OCI-M1 (cell line): ENCODE measurements around the gene MACF1.
A peak's percentile ranks its signal among the peaks of the same experiment; 100 is the strongest.
"Not testable (repeated sequence)": the region's sequence is repeated elsewhere in the genome, so short reads cannot be mapped to it uniquely, and the experiment has no call there.

Experiments
- DNase-seq: peaks from one replicate; lab custom pipeline; 2025; lab: John Stamatoyannopoulos, UW

The MACF1 gene

DNA sequence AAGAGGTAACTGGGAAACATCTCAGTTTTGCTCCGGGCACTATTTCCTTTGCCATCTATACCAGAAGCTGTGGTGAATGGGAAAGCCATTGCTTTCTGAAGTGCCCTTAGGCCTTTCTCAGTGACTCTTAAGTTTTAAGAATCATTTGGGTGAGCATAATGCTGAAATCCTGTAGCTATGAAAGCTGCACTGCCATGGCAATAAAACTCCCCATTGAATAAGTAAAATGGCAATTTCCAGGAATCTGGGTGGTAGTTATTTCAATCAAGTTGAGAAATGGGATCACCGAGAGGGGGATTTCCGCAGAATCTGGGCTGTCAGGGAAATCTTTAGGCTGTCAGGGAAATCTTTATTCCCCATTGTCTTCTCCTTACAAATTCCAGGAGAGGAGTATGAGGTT lies 26.8 kb upstream of the MACF1 start:
- no peak for DNase-seq

DNA sequence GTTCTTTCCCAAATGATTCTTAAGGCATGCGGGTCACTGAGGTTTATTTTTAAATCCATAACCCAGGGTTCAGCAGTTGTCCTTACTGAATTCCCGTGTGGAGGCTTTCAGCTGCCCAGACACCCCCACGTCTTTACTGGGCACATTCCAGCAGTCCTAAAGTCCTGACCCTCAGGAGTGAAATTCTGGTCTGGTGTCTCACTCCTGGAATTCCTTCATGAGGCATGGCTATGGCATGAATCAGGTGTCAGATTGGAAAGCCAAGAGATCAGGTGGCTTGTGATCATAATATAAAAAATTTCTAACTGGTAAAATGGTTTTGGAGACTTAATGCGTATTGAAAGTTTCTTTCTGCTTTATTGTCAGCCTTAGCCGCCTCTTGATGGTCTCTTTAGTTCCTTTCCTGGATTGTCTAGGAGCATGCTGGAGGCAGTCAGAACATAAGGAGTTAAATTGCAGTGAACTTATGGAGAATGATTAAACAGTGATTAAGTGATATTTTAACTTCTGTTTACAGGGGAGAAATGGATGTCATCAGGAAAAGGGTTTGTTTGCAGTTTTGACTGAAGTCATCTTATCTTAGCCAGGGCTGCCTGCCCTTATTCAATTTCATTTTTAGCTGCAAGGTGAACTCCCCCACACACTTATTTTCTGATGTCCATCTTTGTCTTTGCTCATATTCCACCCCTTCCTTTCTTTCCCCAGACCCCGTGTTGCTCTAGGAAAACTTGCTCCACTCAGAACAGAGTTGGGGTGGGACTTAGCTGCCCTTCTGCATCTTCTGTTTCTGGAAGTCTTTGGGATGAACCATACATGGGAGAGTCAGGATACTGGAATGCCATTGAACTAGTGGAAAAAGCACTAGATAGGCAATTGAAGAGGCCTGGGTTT lies 25.7 kb upstream of the MACF1 start:
- DNase-seq, result peak; percentile 53

DNA sequence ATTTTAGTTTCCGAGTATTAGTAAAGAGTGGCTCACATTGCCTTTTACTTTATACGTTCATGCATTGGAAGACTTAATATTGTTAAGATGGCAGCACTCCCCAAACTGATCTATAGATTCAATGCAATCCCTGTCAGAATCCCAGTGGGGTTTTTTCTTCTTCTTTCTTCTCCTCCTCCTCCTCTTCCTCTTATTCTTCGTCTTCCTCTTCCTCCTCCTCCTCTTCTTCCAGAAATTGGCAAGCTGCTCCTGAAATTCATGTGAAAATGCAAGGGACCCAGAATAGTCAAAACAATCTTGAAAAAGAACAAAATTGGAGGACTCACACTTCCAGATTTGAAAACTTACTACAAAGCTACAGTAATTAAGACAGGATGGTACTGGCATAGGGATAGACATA lies 23.2 kb upstream of the MACF1 start:
- no peak for DNase-seq

DNA sequence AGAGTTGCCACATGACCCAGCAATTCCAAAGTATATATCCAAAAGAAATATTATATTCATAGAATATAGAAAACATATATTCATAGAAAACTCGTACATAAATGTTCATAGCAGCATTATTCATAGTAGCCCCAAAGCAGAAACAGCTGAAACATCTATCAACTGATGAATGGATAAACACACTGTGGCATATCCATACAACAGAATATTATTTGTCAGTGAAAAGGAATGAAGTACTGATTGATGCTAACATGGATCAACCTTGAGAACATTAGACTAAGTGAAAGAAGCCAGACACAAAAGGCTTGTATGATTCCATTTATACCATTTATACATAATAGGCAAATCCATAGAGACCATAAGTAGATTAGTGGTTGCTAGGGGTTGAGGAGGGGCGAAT lies 21.7 kb upstream of the MACF1 start:
- DNase-seq, result no peak

DNA sequence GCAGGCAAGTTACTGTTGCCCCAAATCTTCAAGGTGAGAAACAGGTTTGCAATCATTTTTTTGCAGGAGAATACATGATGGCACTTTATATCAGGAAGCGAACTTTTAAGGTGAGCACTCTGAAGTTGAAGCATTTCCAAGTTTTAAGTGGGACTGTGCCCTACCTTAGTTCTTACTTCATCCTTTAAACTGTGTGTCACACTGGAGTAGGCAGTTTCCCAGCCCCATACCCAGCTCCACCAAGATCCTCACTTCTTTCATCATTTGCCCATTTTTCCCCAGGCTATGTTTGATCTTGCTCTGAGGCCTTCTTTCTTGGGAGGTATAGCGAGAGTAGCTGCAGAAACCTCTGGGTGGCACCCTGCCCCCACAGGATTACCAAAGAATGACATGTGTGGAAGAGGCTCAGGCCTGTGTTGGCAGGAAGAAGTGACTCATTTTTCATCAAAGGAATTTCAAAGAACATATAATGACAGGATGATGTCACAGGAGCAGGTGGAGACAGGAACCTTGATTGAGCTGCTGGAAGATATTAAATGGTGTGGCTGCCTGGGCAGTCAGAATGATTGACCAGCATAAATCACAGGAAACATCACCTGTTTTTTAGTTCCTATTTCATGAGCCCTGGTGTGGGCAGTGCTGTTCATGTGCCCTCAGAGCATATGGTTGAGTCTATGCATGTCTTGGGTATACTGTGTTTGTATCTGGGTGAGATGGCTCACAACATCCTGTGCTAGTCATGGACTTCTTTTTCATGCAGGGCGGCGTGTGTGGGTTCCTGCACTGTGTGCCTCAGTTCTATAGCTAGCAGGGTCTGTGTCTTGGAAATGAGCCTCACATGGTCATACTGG lies 20.8 kb upstream of the MACF1 start:
- peak; percentile 86 for DNase-seq

DNA sequence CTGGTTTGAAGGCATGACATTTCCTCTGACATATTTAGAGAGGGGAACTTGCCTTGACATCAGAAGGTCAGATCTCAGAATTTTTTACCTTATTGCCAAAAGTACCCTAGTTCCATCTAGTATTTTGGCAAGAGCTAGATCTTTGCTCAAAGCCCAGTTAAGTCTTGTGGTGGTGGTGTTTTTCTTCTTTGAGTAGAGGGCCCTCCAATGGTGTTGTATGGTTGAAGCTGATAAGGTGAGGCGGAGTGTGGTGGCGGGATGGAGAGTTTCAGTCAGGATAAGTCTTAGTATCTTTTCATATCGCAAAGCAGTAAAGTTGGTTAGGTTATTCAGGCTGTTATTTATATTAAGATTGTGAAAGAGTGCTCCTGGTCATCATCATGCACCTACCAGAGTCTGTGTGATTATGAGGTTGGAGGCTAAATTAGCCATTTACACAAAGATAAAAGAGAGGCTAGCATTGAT lies 20.1 kb upstream of the MACF1 start:
- DNase-seq, result peak; percentile 83

DNA sequence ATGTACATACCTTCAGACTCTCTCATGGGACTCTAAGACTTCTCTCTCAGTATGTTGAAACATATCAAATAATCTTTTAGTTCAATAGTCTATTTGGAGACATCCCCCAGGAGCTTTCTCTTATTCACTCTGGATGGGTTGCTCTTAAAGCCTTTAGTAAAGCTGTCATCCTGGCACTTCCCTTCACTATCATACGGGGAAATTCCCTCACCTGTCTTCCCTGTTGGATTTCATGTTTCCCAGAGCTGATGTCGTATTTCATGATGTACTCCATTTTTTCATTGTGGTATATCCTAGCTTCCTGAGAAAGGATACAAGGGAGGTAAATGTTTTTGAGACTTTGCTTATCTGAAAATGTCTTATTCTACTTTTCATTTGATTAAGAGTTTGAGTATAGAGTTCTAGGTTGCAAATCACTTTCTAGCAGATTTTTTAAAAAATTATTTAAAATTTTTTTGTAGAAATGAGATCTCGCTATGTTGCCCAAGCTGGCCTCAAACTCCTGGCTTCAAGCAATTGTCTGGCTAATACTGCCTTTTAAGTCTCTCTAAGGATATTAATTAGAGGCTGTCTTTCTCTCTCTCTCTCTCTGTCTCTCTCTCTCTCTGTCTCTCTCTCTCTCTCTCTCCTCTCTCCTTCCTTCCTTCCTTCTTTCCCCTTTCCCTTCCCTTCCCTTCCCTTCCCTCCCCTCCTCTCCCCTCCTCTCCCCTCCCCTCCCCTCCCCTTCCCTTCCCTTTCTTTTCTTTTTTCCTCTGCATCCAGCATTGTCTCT lies 17.0 kb upstream of the MACF1 start:
- DNase-seq, result no peak

DNA sequence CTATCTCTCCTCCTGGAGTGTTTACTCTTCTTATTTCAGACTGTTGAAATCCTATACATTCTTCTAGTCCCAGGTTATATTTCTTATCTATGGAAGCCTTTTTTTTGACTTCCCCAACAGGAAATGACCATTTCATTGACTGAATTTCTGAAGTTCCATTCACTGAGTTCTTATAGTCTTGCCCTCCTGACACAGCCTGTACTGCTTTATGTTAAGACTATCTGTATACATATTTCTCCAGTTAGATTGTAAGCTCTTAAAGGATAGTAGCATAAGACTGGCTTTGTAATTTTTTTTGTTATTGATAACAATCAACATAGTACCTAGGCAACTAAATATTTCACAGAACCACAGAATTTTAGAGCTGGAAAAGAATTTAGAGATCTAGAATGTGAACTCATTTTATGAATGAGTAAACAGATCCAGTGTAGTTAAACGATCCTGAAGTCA lies 14.9 kb upstream of the MACF1 start:
- DNase-seq, result peak; percentile 57

DNA sequence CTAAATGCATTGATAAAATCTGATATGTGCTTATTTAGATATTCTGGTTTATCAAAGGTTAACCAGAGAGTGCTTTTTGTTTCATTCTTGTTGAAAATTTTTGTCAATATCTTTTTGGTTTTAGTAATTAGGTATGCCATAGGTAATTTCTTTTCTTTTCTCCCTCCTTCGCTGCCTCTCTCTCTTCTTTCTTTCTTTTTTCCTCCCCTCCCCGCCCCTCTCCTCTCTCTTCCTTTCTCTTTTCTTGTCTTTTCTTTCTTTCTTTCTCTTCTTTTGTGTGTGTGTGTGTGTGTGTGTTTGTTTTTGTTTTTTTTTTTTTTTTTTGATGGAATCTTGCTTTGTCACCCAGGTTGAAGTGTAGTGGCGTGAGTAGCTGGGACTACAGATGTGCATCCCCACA lies 14.4 kb upstream of the MACF1 start:
- DNase-seq, result no peak

DNA sequence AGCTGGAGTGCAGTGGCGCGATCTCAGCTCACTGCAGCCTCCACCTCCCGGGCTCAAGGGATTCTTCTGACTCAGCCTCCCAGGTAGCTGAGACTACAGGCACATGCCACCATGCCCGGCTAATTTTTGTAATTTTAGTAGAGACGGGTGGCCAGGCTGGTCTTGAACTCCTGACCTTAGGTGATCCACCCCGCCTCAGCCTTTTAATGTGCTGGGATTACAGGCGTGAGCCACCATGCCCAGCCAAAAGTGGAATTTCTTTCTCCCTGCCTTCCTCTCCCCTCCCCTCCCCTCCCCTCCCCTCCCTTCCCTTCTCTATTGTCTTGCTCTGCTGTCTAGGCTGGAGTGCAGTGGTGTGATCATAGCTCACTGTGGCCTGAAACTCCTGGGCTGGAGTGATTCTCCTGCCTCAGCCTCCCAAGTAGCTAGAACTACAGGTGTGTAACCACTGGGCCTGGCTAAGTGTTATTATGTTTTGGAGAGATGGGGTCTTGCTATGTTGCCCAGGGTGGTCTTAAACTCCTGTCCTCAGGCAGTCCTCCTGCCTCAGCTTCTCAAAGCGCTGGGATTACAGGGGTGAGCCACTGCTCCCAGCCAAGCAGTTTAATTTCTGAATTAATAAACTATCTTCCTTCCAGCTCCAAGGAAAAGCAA lies 10.0 kb upstream of the MACF1 start:
- no peak for DNase-seq

DNA sequence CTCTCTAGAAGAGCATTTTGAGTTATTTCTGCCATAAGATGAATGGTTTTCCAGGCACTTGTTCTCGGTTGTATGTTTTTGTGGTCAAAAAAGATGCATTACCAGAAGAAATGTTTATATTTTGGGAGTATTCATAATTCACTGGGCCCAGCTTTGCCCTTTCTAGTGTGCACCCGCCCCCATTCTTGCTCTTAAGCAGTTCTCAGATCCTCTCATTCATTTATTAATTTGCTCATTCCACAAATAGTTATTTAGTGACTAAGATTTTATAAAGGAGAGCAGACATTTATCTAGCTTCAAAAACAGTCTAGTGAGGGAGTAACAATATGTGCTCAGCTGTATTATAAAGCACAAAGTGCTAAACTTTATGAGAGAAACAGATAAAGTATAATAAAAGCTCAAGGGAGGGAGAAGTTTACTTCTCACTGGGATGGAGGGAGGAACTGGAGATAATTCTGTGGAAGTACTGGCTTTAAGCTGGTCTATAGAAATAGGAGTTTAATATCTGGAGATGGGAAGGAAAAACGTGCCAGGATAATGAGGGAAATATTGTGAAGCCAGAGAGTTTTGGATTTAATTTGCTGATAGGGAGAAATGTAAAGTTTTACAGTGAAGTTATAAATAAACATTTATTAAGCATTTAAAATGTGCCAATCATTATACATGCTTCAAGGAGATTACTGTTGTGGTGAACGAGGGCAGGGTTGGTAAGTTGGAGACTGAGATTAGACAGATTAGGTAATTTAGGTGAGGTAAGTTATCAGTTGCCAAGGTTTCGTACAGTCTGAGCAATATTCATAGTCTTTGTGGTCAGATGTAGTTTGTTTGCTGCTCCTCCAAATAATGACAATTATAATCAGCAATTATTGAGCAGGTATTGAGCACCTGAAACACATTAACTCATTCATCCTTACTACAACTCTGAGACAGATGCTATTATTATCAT lies 9.1 kb upstream of the MACF1 start:
- DNase-seq, result peak; percentile 56

DNA sequence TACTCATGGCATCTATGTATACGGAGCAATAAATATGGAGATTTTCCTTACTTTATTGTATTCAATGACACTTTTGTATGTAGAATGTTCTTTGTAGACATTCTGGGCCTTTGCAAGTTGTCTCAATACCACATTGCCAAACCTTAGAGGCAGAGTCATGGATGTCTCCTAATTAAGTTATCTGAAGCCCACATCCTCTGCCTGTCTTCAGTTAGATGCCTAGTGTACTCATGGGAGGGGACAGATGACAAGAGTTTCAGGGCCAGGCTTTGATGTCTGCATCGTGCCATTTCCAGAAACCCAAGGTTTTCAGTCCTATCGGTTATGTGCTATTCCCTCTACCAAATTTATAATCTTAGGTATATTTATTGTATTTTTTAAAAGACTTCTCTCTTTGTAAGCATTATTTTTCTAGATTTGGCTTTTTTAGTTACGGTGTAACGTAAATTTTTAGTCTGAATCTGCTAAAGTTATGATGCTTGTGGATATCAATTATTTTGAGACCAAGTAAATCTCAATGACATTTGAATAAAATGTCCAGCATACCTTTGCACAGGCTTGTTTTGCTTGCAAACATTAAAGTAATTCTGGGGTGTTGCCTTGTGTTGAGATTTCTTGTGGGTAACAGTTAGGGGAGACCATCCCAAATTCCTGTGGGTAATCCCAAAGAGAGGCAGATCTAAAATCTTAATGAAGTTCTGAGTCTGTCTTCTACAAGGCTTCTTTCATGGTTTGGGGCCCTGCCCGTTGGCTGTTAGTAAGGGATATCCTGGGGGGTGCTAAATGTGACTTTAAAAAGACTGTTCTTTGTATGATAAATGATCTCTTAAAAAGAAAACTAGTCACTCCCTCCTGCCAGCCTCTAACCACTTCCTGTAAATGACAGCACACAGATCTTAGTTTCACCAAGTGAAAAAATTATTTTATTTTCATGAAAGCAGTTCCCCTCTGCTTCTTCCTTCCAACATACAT lies 8.0 kb upstream of the MACF1 start:
- peak; percentile 93 for DNase-seq

DNA sequence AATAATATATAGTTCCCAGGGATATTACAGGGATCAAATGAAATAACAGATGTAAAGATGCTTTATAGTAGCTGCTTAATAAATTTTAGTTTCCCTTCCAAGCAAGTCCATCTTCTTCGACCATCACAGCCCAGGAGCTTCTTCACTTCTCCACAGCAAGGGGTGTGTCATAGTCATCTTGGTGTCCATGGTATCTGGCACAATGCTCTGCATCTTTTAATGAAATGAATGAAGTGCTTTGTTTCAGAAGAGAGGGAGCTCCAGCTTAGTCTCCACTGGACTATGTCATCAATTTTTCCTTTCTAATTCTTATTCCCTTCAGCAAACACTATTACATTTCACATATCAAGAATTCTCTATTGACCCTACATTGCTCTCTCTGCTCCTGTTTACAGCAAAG lies 4.9 kb upstream of the MACF1 start:
- no peak for DNase-seq

DNA sequence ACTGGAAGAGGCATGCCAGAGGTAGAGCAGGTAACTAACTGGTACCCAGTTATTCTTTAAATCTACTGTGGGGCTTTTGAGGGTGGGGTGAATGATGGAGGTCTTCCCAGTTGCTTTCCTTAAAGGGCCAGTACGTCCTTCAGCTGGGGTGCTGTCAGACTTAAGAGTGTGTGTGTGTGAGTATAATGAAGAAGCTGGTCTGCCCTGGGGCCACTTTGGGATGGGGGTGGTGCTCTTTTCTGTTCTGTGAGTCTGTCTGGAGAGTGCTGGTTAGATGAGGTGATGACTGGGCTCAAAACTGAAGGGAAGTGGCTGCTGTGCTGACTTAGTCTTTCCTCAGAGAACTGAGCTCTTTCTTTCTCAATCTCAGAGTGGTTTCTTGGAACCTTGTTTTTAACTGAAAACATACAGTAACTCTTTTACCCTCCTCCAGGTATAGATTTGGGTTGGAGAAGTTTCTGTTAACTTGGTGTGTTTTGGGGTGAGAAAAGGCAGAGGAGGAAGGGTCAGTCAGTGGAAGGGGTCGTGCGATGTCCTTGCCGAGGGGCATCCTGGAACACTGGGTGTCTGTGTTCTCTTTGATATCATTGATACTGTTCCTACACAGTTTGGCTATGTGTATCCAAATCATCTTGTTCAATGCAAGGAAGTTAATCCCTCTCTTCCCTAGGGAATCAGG lies 746 bp downstream of the MACF1 start:
- peak; percentile 85 for DNase-seq

DNA sequence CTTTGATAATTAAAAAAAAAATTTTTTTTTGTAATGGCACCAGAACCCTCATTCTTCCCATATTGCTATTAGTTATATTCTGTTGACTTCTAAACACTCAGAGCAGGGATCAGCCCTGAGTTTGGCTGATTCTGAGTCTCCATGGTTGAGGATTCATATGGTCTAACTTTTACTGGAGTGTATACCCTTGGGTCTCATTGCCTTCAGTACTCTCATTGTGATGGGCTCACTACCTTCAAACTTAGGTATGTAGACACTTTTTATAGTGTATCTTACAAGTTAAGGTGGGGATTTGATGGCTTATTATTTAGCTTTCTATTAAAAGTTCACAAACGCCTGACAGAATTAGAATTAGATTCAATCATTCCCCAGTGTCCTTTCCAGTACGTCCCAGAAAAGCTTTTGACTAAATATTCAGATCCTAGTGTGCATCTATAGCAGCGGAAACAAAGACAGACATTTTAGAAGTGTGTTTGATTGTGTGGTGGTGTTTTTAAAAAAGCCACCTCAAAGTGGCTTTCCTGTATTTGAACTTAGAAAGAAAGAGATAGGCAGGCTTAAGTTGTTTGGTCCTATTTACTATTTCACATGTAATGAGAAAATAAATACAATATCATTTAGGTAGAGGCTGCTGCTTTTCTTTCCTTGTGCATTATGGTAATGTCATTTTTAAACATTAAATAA lies 1.4 kb downstream of the MACF1 start:
- peak; percentile 72 for DNase-seq

DNA sequence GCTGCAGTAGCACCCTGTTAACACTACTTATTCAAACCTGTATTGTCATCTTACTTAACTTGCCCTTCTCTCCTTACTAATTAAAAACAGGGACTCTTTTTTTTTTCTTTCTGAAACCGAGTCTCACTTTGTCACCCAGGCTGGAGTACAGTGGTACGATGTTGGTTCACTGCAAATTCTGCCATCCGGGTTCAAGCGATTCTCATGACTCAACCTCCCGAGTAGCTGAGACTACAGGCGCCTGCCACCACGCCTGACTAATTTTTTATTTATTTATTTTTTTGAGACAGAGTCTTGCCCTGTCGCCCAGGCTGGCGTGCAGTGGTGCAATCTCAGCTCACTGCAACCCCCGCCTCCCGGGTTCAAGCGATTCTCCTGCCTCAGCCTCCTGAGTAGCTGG lies 3.9 kb downstream of the MACF1 start:
- not testable (repeated sequence) for DNase-seq

DNA sequence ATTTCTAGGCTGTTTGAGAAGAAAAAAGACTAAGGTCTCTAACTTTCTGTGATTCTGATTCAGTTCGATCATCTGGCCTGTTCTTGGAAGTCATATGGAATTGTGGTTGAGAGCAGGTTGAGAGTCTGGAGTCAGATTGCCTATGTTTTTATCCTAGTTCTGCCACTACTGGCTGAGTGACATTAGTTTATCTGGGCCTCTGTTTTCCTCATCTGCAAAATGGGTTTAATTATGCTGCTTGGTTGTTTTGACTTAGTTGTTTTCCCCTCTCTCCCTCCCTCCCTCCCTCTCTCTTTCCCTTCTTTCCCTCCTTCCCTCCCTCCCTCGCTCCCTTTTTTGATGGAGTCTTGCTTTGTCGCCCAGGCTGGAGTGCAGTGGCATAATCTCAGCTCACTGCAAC lies 6.2 kb downstream of the MACF1 start:
- no peak for DNase-seq

DNA sequence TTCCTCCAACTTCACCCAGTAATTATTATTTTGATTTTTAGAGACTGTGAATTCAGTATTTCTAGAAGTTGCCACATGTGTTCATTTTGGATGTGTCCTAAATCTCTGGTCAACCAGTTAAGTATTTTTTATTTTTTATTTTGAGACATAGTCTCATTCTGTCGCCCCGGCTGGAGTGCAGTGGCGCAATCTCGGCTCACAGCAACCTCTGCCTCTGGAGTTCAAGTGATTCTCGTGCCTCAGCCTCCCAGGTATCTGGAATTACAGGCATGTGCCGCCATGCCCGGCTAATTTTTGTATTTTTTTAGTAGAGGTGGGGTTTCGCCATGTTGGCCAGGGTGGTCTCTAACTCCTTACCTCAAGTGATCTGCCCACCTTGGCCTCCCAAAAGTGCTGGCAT lies 8.0 kb downstream of the MACF1 start:
- DNase-seq, result no peak
